Measurements from ENCODE around the gene IL17C. TPM values are rescaled to one million over a fixed set of nuclear protein-coding genes. Genes with fewer than 3 reads are reported as not detected.
A peak's percentile ranks its signal among the peaks of the same experiment; 100 is the strongest.

IL17C gene
- total and polyA plus RNA-seq, 10 of the 15 experiments (the other 5 are each of a cell fraction or from before 2014, with no cell fraction given): not detected

GRCh38 chr16:88608076-88608475, 30.3 kb upstream of the IL17C start:
- ATAC-seq: 0 out of 3 replicates have a peak, but pooled peaks have one; percentile 30
- intact Hi-C loops (cut with micrococcal nuclease; ENCODE audit: unreplicated experiment) (no loop called here), in situ Hi-C loops (cut with MboI) (no loop called here)
- no peak overlapping the region for H3K27ac ChIP-seq (ENCODE audit: control insufficient read depth, insufficient read depth)
- H4K20me1 ChIP-seq (ENCODE audit: control insufficient read depth, insufficient read depth): no peaks in the 10 kb centered on the region
- no peak overlapping the region; the same call in 1 of the 2 replicates for H3K9ac ChIP-seq (ENCODE audit: control insufficient read depth, insufficient read depth, low read length)
- peaks cover 7% of the 10 kb centered on the region for H3K4me1 ChIP-seq (ENCODE audit: control insufficient read depth, insufficient read depth, low read length)
- H3K4me2 ChIP-seq (ENCODE audit: control insufficient read depth, insufficient read depth): no peak overlapping the region
- FAIRE-seq: no peak
- WGBS (ENCODE audit: insufficient coverage, insufficient replicate concordance, low lambda C conversion rate, missing lambda C conversion rate): 74% methylated on average over 4 of the region's 6 CpGs
- ChIA-PET RAD21 (ENCODE audit: unreplicated experiment) (no interaction called here), SMC1A (ENCODE audit: uncharacterized antibody, unreplicated experiment) (interaction anchor here (0.6 to 1.0 kb wide), 2 partner anchors 17 to 56 kb away, joined by 3 read pairs; no protein-coding TSS in a partner anchor), POLR2A (no interaction called here), CTCF (interaction anchor here (1.0 to 1.8 kb wide), 2 partner anchors 12 to 15 kb away, joined by 4 to 5 read pairs; no protein-coding TSS in a partner anchor)
- peaks cover 18 to 39% of the 10 kb centered on the region in 2 experiments for H3K36me3 ChIP-seq (ENCODE audit: control insufficient read depth in 2 of 2, insufficient read depth in 2 of 2, low read length in 1 of 2)
- no peak overlapping the region for H2AFZ ChIP-seq (ENCODE audit: control insufficient read depth, low read depth, low read length)
- H3K79me2 ChIP-seq (ENCODE audit: control insufficient read depth, insufficient read depth, low read length): no peaks in the 10 kb centered on the region
- no peaks in the 10 kb centered on the region for H3K9me3 ChIP-seq (replicated peaks; ENCODE audit: control insufficient read depth, insufficient read depth, low read length)
- TF ChIP-seq SRF (IDR thresholded peaks at IDR 0.05; ENCODE audit: low read depth in 2 of 2, low read length in 2 of 2): no peak
- peak; percentile 70 for TF ChIP-seq MEF2B (IDR thresholded peaks at IDR 0.05; ENCODE audit: partially characterized antibody, poor library complexity, severe bottlenecking)
- TF ChIP-seq EED (IDR thresholded peaks at IDR 0.05; ENCODE audit: low read depth): 0 out of 2 replicates have a peak, but pooled peaks have one; percentile 45
- TF ChIP-seq E2F8 (IDR thresholded peaks at IDR 0.05; ENCODE audit: low read depth, partially characterized antibody): no peak
- peak; percentile 36 to 42; a peak in 2 of 4 replicates for TF ChIP-seq IKZF2 (IDR thresholded peaks at IDR 0.05)
- no peak for TF ChIP-seq MTA3 (IDR thresholded peaks at IDR 0.05; ENCODE audit: borderline replicate concordance, low read length)
- TF ChIP-seq, protein P1, sequence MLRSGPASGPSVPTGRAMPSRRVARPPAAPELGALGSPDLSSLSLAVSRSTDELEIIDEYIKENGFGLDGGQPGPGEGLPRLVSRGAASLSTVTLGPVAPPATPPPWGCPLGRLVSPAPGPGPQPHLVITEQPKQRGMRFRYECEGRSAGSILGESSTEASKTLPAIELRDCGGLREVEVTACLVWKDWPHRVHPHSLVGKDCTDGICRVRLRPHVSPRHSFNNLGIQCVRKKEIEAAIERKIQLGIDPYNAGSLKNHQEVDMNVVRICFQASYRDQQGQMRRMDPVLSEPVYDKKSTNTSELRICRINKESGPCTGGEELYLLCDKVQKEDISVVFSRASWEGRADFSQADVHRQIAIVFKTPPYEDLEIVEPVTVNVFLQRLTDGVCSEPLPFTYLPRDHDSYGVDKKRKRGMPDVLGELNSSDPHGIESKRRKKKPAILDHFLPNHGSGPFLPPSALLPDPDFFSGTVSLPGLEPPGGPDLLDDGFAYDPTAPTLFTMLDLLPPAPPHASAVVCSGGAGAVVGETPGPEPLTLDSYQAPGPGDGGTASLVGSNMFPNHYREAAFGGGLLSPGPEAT (IDR thresholded peaks at IDR 0.05; ENCODE audit: low read depth): peak; percentile 41; the same call in 1 of the 2 replicates
- peak; percentile 54; the same call in 1 of the 2 replicates for TF ChIP-seq SPI1 (IDR thresholded peaks at IDR 0.05; ENCODE audit: borderline replicate concordance, insufficient read depth, low read depth, low read length)
- no peak for TF ChIP-seq EP300 (IDR thresholded peaks at IDR 0.05; ENCODE audit: borderline replicate concordance in 1 of 2, control insufficient read depth in 1 of 2, low read depth in 2 of 2, low read length in 2 of 2)
- TF ChIP-seq PML (IDR thresholded peaks at IDR 0.05; ENCODE audit: low read length): no peak
- no peak for TF ChIP-seq MYB (IDR thresholded peaks at IDR 0.05; ENCODE audit: borderline replicate concordance, low read depth, low read length)
- TF ChIP-seq HSF1 (IDR thresholded peaks at IDR 0.05; ENCODE audit: low read depth, low read length): no peak
- no peak for TF ChIP-seq ZSCAN29 (IDR thresholded peaks at IDR 0.05)
- TF ChIP-seq CEBPB (IDR thresholded peaks at IDR 0.05; ENCODE audit: borderline replicate concordance in 1 of 2, low read depth in 2 of 2, low read length in 2 of 2): no peak
- peak; percentile 25; the same call in 1 of the 2 replicates for TF ChIP-seq ZNF384 (IDR thresholded peaks at IDR 0.05; ENCODE audit: borderline replicate concordance, low read depth, low read length)
- BruUV-seq (replicated peaks): no TSS peak
- no peak overlapping the region for H3K4me3 ChIP-seq
- no peak for DNase-seq (ENCODE audit: low read depth, low spot score)
- no peaks in the 10 kb centered on the region for H3K27me3 ChIP-seq (replicated peaks in 1 of 2; ENCODE audit: control insufficient read depth in 2 of 2, insufficient read depth in 2 of 2, low read length in 1 of 2)
